Medulla oblongata (tissue), 1 donor: ENCODE data around the gene NBR1.
"Not testable (repeated sequence)": the region's sequence is repeated elsewhere in the genome, so short reads cannot be mapped to it uniquely, and the experiment has no call there.

Experiments used
- DNase-seq: peaks from one replicate; pipeline ENCODE4 v3.0.0-alpha.2; 2015; ENCODE audit errors: extremely low spot score

NBR1 gene, protein sequence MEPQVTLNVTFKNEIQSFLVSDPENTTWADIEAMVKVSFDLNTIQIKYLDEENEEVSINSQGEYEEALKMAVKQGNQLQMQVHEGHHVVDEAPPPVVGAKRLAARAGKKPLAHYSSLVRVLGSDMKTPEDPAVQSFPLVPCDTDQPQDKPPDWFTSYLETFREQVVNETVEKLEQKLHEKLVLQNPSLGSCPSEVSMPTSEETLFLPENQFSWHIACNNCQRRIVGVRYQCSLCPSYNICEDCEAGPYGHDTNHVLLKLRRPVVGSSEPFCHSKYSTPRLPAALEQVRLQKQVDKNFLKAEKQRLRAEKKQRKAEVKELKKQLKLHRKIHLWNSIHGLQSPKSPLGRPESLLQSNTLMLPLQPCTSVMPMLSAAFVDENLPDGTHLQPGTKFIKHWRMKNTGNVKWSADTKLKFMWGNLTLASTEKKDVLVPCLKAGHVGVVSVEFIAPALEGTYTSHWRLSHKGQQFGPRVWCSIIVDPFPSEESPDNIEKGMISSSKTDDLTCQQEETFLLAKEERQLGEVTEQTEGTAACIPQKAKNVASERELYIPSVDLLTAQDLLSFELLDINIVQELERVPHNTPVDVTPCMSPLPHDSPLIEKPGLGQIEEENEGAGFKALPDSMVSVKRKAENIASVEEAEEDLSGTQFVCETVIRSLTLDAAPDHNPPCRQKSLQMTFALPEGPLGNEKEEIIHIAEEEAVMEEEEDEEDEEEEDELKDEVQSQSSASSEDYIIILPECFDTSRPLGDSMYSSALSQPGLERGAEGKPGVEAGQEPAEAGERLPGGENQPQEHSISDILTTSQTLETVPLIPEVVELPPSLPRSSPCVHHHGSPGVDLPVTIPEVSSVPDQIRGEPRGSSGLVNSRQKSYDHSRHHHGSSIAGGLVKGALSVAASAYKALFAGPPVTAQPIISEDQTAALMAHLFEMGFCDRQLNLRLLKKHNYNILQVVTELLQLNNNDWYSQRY

DNA sequence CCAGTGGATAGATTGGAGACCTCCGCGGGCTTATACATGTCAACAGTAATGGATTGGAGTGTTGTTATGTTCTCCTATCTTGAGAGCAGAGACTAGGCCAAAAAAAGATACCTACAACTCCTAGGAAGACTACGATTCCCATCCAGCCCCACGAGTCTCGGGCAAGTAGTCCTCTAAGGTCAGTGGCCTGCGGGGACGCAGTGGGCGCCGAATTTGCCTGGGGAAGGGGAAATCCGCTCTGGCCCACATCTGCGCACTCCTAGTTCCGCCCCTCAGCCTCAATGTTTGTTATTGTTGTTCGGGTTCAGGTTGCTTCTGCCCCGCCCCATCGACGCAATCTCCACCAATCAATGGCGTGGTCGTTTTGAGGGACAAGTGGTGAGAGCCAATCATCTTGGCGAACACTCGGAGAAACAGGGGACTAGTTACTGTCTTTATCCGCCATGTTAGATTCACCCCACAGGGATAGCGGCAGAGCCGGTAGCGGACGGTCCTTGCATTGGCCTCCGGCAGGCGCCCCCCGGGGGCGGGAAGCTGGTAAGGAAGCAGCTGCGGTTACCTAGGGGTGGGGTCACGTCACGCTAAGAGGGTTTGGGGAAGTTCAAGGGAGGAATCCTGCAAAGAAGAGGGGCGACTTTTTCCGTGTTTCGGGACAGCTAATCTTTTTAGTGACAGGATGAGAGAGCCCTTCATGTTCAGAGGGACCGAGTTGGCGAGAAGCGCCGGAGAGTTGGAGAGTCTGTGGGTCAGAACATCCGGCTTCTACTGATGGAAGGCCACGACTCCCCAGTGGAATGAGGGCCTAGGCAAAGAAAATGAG lies at the start of gene NBR1:
NBR1 (plus strand) TSS at position 449 of the 820 bp plus-strand sequence. CDS start 4,586 bp downstream, outside the sequence.
- DNase-seq: peak; percentile 100

DNA sequence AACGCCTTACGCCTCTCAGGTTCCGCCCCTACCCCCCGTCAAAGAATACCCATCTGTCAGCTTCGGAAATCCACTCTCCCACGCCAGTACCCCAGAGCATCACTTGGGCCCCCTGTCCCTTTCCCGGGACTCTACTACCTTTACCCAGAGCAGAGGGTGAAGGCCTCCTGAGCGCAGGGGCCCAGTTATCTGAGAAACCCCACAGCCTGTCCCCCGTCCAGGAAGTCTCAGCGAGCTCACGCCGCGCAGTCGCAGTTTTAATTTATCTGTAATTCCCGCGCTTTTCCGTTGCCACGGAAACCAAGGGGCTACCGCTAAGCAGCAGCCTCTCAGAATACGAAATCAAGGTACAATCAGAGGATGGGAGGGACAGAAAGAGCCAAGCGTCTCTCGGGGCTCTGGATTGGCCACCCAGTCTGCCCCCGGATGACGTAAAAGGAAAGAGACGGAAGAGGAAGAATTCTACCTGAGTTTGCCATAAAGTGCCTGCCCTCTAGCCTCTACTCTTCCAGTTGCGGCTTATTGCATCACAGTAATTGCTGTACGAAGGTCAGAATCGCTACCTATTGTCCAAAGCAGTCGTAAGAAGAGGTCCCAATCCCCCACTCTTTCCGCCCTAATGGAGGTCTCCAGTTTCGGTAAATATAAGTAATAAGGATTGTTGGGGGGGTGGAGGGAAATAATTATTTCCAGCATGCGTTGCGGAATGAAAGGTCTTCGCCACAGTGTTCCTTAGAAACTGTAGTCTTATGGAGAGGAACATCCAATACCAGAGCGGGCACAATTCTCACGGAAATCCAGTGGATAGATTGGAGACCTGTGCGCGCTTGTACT lies 45.7 kb upstream of the NBR1 start, which contains the start of gene BRCA1:
BRCA1 (minus strand) TSS at position 232 of the 834 bp plus-strand sequence. CDS start 1,268 bp downstream, outside the sequence.
- peak; percentile 98 for DNase-seq

DNA sequence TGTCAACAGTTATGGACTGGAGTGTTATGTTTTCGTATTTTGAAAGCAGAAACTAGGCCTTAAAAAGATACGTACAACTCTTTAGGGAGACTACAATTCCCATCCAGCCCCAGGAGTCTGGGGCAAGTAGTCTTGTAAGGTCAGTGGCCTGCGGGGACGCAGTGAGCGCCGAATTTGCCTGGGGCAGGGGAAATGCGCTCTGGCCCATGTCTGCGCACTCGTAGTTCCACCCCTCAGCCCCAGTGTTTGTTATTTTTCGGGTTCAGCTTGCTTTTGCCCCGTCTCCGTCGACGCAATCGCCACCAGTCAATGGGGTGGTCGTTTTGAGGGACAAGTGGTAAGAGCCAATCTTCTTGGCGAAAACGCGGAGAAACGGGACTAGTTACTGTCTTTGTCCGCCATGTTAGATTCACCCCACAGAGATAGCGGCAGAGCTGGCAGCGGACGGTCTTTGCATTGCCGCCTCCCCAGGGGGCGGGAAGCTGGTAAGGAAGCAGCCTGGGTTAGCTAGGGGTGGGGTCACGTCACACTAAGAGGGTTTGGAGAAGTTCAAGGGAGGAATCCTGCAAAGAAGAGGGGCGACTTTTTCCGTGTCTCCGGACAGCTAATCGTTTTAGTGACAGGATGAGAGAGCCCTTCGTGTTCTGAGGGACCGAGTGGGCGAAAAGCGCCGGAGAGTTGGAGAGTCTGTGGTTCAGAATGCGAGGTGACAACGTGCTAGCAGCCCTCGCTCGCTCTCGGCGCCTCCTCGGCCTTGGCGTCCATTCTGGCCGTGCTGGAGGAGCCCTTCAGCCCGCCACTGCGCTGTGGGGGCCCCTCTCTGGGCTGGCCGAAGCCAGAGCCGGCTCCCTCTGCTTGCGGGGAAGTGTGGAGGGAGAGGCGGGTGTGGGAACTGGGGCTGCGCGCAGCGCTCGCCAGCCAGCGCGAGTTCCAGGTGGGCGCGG lies 44.8 kb upstream of the NBR1 start:
- DNase-seq: no peak

DNA sequence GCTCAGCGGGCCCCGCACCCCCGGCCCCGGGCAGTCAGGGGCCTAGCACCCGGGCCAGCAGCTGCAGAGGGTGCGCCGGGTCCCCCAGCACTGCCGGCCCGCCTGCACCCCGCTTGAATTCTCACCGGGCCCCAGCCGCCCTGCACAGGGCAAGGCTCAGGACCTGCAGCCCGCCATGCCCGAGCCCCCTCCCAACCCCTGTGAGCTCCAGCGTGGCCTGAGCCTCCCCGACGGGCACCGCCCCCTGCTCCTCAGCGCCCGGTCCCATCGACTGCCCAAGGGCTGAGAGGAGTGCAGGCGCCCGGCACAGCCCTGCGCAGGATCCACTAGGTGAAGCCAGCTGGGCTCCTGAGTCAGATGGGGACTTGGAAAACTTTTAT lies 44.1 kb upstream of the NBR1 start:
- DNase-seq: no peak

DNA sequence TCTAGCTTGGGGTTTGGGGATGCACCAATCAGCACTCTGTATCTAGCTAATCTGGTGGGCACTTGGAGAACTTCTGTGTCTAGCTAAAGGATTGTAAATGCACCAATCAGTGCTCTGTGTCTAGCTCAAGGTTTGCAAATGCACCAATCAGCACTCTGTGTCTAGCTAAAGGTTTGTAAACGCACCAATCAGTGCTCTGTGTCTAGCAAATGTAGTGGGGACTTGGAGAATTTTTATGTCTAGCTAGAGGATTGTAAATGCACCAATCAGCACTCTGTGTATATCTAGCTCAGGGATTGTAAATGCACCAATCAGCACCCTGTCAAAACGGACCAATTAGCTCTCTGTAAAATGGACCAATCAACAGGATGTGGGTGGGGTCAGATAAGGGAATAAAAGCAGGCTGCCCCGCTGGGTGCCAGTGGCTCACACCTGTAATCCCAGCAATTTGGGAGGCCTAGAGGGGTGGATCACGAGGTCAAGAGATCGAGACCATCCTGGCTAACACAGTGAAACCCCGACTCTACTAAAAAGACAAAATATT lies 43.6 kb upstream of the NBR1 start:
- not testable (repeated sequence) for DNase-seq

DNA sequence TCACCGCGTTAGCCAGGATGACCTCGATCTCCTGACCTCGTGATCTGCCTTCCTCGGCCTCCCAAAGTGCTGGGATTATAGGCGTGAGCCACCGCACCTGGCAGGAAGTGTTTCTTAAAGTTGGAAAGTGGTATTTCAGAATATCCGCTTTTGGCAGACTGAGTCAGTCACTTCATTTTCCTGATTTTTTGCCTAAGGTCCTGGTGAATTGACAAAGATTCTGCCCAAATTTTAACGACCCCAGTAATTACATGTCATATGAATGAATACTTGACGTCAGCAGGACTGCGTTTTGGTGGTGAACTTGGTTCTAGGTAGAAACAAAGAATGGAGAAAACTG lies 41.4 kb upstream of the NBR1 start:
- DNase-seq: no peak

DNA sequence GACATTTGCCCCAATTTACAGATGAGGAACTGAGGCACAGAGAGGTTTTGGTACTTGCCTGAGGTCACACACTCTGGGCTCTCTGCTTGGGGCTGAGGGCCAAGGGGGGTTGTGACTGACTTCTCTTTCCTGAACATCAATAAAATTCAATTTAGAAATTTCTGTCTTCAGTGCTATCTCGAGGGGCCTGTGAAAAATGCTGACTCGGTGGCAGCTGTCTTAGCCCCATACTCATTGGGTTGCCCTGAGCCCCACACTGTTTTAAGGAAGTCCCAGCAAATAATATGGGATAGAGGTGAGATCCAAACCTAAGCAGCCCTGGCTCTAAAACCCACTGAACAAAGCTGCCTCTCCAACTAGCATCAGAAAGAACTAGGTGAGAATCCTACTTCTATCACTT lies 38.9 kb upstream of the NBR1 start:
- DNase-seq: no peak

DNA sequence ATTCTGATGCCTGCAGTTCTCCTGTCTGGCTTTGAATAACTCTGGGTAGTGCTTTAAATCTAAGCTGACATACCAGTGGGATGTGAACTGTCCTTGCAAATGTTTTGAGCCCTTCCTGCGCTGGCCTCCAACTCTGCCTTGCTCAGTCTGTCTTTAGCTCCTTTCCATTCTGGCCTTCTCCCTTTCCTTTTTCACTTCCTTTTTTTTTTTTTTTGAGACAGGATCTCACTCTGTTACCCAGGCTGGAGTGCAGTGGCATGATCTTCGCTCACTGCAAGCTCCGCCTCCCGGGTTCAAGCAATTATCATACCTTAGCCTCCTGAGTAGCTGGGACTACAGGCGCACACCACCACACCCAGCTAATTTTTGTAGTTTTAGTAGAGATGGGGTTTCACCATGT lies 37.6 kb upstream of the NBR1 start:
- not testable (repeated sequence) for DNase-seq

DNA sequence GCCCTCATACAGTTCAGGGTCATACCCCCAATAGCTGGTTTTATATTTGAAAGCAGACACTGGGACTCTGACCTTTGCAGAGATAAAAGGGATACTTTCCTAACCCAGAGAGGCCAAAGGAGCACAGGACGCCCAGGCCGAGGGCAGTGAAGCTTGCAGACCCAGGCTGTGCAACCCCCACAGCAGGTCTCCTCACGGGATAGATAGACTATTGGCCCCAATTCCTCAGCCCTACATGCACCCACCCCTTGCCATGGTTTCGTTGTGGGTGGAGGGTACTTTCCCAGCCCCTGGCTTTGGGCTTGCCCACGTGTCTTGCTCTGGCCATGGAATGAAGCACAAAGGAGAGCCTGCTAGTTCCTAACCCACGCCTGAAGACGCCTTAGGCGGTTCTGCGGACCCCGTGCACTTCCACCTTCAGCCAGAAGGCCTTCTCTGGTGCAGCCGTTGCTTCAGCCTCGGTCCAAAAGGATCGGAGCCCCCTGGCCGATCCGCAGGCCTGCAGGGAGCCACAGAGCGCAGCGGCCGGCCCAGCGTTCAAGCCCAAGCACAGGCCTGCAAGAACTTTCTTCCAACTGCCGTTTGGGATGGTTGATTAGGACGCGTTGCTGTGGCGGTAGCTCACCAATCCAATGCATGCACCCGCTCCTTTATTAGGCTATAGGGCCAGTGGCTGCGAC lies 36.1 kb upstream of the NBR1 start:
- DNase-seq: no peak

DNA sequence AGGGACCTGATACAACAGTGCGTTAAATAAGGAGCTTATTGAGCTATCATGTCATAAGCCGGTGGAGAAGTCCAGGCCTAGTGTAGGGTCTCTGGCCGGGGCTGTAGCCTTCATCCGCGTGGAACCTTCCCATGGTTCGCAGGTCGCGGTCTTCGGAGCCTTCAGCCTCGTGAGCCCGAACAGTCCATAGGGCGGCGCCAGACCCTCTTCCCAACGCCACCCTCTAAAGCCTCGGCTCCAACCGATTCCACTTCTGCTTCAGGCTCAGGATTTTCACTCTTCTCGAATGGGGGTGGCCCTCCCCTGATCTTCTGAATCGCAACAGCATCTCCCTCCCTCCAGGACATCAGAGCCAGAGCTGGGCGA lies 35.6 kb upstream of the NBR1 start:
- DNase-seq: no peak

DNA sequence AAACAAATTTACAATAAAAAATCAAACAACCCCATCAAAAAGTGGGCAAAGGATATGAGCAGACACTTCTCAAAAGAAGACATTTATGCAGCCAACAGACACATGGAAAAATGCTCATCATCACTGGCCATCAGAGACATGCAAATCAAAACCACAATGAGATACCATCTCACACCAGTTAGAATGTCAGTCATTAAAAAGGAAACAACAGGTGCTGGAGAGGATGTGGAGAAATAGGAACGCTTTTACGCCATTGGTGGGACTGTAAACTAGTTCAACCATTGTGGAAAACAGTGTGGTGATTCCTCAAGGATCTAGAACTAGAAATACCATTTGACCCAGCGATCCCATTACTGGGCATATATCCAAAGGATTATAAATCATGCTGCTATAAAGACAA lies 34.4 kb upstream of the NBR1 start:
- not testable (repeated sequence) for DNase-seq

DNA sequence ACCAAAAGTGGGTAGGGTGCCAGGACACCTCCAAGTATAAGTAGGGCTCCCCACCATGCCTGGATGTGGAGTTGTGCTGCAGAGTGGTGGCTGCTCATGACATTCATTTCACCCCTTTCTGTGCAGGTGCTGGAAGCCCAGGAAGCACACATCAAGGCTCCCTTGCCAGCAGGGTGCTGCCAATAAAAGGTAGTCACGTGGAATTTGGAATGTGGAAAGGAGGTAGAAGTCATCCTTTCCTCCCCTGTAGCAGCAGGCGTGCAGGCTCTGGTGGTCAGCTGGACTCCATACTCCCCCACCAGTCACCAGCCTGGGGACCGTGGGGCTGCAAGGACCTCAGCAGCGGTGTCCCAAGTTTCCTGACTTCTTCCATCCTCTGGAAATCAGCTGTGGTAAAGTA lies 32.5 kb upstream of the NBR1 start:
- DNase-seq: not testable (repeated sequence)

DNA sequence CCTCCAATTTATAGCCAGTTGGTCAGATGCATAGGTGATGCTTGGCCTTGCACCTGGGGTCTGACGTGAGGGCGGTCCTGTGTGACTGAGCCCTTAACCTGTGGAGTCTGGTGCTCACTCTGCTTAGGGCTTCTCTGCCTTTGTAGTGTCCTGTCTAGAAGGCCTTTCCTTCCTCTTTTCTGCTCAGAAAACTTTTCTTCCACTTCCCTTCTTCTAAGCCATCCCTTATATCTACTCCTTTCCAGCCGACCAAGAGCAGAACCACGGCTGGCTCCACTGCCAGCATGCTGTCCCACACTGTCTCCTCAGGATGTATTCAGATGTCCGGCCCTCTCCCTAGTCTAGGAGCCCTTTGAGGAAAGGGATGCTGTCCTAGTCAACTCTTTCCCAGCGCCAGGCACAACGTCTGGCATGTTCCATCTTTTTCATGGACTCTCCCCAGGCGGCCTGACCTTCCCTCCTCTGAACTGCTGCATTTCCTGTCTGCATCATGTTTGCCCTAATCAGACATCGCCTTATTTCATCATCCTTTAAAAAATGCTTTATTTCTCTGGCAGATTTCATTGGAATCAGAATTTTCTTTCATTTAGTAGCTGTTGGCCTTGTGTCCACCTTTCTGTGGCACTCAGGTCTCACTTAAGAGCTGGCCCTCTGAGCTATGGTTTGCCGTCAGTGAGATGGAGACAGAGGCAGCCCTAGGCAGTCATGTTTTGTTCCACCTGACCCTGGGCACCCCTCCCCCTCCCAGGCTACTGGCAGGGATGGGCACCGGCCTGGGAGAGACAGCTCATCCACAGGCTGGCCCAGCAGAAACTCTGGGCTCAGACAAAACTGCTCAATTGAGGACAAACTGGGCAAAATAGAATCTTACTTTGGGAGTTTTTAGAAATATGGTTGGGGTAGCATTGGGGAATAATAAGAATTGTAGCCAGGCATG lies 30.4 kb upstream of the NBR1 start:
- no peak for DNase-seq

DNA sequence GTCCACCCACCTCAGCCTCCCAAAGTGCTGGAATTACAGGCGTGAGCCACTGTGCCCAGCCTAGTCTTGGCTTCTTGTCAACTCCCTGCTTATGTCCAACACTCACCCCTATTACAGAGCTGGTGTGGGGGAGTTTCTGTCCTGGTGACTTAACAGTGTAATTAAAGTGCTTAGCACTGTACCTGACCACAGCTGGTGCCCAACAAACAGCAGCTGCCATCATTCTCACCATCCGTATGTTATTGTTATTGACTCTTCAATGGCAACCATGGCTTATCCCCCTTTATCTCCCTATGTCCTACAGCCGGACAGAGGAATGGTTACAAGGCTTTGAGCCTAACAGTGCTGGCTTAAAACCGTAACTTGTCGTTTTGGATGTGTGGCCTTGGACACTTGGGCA lies 28.9 kb upstream of the NBR1 start:
- DNase-seq: no peak

DNA sequence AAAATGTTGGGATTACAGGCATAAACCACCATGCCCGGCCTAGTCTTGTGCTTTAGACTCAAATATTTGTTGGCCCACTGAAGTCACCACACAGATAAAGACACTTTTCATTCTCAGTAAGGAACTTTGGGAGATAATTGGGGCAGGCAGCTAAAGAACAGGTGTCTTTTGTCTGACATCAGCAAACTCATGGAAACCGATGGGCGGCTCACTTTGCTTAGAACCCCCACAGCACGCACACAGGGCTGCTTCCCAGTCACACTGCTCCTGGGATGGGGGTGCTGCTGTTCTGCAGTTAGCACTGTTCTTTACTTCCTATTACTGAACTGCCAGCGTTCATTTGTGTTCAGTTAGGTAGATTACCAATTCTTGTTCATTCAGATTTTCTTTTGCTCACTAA lies 27.8 kb upstream of the NBR1 start:
- DNase-seq: no peak

DNA sequence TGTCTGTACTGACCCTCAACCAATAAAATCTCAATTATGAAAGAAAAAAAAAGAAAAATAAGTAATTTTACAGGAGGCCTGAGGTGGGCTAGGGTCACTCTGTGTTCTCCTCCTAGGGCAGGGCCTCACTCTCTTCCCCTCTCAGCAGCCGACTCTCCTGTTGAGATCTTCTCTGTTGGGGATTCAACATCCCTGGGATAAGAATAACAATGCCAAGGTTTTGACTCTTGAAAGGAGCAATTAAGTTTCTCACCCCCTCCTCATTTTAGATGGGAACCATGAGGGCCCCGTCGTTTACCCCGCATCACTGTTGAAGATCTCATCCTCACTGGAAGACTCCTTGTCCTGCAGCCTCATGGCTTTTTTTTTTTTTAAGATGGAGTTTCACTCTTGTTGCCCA lies 24.4 kb upstream of the NBR1 start:
- no peak for DNase-seq

DNA sequence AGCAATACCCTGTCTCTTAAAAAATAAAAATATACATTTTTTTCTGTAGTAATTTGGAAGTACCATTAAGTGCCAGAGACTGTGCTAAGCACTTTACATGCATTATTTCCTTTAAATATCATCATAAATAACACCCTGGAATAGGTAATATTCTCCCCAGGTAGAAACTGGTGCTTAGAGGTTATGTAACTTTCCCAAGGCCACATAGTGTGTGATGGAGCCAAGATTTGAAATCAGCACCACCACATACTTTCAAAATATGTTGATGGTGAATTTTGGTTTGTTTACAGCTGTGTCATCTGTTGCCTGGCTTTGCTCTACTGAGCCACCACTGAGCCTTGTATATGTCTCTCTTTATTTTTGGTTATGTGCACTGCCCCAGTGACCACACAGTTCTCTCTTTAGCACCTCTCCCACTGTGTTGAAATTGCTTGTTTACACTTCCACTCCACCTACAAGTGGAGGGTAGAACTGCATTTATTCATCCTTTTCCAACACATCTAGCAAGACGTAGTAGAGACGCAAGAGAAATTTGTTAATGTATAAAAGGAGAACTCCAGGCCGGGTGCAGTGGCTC lies 19.0 kb upstream of the NBR1 start:
- DNase-seq: no peak
